OCI-M1 (cell line): ENCODE data around the gene LTB4R2.
A peak's percentile ranks its signal among the peaks of the same experiment; 100 is the strongest.

Experiments
- DNase-seq: peaks from one replicate; lab custom pipeline; 2025; lab: John Stamatoyannopoulos, UW

LTB4R2 gene

DNA sequence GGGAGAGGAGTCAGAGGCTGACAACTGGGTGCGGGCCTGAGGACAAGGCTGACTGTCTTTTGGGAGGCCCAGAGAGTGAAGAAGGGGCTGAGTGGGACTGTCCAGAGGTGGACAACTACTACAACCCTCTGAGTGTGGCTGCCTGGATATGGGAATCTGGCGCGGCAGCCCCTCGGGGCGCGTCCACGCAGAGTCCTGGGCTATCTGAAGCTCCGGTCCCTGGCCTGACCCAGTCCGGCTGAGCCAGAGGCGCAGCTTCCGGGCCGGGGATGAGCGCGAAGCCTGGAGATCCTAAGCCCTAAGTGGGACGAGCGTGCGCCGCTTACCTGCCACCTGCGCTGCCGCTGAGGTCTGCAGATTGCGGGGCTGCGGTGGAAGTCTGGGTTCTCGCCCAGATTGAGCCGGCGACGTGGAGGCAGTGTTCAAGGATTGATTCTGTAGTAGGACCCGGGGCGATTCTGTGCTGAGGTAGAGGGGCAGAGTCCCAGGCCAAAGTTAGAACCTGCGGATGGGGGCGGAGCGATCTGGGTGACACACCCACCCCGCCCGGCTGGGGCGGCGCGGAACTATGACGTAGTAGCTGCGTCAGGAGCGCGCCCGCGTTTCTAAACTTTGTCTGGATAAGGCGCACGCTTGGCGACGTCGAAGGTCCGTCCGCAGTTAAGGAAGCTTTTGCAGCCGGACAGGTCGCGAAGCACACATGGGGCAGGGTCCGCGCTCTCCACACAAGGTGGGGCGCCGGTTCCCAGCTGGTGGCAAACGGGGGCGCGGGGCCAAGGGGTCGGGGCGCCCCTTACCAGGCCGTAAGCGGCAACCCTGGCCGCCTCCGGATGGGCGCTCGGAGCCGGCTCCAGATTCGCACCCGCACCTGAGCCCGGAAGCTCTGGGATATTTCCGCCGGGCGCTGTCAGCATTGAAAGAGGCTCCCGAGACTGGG lies 10.4 kb upstream of the LTB4R2 start, which contains the start of the genes DHRS1 and NOP9:
DHRS1 (minus strand) TSS at position 526 of the 937 bp plus-strand sequence. CDS start 674 bp downstream, outside the sequence.
NOP9 (plus strand) TSS at position 596 of the 937 bp plus-strand sequence; CDS start at position 701, 105 bp downstream.
- peak; percentile 92 for DNase-seq

DNA sequence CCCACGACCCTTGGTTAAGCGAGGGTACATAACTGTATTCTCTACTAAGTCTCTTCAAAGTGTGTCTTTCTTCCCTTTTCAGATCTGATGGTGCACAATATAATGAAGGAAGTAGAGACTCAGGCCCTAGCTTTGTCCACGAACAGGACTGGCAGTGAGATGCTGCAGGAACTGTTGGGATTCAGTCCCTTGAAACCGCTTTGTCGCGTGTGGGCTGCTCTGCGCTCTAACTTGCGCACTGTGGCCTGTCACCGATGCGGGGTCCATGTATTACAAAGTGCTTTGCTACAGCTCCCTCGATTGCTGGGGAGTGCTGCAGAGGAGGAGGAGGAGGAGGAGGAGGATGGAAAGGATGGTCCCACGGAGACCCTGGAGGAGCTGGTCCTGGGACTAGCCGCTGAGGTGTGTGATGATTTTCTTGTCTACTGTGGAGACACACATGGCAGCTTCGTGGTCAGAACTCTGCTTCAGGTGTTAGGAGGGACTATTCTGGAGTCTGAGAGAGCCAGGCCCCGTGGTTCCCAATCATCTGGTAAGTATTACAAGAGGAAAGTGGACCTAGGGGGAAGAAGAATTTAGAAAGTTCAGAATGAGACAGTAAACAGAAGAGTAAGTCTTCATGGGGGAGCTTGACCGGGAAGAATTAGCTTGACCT lies 9.5 kb upstream of the LTB4R2 start:
- DNase-seq = no peak

DNA sequence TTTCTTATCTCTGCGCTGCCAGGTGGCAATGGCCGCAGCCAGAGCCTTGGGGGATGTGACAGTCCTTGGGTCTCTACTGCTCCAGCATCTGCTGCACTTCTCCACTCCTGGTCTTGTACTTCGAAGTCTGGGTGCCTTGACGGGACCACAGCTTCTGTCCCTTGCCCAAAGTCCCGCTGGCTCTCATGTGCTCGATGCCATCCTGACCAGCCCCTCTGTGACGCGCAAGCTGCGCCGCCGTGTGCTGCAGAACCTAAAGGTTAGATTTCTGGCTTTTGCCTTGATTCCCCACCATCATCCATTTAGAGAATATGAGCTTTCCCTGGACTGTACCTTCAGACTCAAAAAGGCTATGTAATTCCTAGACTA lies 5.9 kb upstream of the LTB4R2 start:
- DNase-seq = no peak

DNA sequence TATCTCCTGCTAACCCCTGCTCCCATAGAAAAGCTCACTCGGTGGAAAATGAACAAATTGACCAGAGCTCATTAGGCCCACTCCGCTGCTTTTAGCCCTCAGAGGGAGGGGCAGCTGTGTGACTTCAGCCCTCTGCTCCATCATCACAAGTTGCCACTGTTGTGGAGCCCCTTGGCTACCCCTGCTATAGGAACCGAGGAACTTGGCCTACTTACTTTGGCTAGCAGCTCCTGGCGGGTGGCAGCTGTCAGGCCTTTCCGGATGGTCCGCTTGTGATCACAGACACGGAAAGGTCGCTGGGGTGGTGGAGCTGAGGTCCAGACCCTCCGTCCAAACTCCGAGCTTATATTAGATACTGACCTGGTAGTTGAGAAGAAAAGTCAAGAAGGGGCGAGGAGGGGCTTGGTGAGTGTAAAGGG lies 2.8 kb upstream of the LTB4R2 start:
- no peak for DNase-seq

DNA sequence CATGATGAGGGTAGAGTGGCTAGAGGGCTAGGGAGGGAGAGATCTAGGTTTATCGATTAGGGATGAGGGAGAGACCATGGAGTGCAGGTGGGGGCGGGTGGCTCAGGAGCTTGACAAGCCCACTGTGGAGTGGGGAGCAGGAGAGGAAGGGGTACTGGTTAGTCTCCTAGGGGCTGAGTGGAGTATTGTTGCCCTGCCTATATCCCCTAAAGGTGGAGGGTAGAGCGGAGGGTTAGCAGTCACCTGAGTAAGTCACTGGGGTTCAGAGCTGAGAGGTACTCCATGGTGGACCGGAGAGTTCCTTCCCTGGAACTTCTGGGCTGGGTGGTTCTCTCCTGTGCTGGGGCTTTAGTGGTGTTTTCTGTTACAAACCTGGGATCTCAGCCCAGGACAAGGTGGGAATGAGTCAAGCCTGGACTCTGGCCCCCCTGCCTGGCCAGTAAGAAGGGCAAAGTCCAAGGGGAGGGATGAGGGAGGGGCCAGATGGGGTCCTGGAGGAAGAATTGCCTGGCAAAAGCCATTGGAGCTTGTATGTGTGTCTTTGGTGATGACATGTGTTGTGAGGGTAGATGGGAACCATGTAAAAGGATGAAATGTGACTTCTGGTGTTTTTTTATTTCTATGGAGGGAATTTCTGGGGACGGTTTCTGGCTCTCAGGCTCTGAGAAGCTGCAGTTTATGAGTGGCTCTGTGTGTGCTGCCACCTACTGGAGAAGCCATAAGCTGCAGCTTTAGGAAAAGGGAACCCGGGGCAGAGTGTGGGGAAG lies 2.2 kb upstream of the LTB4R2 start, which contains the start of gene CIDEB:
CIDEB (minus strand) TSS at position 403 of the 767 bp plus-strand sequence; CDS start at position 284, 119 bp downstream.
- peak; percentile 76 for DNase-seq

DNA sequence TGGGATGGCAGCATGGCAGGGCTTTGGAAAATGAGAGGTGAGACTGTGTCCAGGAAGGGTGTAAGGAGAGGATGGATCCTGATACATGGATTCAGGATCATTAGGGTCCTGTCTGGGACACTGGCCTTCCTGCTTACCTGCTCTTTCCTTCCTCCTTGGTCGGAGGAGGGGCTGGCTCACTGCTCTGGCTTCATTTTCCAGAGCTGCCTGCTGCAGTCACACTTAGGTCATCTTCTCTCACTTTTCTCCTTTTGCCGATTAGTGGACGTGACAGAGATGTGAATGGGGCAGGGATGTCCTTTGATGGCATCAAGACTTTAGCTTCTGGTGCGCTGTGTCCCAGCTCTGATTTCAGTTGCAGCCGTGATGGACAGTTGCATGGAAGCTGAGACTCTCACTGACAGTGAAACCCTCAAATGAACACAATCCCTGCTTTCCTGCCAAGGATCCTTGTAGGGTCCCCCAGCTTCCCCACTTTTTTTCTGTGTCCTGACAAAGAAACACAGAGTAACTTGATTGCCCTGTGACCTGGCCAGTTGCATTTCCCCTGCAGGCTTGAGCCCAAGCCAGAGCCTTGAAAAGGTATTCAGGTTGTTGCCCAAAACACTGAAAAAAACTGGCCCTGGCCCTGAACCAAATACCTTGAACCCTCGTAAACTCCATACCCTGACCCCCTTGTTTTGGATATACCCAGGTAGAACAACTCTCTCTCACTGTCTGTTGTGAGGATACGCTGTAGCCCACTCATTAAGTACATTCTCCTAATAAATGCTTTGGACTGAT lies 1.4 kb upstream of the LTB4R2 start:
- no peak for DNase-seq

DNA sequence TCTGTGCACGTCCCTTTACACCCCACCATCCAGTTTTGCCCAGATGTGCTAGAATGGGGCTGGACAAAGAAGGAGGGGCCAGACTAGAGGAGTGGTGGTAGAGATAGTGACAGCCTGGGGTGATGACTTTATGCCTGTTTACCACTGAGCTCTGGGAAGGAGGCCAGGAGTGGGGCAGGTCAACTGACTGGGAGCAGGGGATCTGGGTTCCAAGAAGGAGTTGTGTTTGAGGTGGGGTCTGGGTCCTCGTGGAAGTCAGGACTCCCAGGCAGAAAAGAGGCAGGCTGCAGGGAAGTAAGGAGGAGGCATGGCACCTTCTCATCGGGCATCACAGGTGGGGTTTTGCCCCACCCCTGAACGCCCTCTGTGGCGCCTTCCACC lies 315 bp downstream of the LTB4R2 start:
- no peak for DNase-seq

DNA sequence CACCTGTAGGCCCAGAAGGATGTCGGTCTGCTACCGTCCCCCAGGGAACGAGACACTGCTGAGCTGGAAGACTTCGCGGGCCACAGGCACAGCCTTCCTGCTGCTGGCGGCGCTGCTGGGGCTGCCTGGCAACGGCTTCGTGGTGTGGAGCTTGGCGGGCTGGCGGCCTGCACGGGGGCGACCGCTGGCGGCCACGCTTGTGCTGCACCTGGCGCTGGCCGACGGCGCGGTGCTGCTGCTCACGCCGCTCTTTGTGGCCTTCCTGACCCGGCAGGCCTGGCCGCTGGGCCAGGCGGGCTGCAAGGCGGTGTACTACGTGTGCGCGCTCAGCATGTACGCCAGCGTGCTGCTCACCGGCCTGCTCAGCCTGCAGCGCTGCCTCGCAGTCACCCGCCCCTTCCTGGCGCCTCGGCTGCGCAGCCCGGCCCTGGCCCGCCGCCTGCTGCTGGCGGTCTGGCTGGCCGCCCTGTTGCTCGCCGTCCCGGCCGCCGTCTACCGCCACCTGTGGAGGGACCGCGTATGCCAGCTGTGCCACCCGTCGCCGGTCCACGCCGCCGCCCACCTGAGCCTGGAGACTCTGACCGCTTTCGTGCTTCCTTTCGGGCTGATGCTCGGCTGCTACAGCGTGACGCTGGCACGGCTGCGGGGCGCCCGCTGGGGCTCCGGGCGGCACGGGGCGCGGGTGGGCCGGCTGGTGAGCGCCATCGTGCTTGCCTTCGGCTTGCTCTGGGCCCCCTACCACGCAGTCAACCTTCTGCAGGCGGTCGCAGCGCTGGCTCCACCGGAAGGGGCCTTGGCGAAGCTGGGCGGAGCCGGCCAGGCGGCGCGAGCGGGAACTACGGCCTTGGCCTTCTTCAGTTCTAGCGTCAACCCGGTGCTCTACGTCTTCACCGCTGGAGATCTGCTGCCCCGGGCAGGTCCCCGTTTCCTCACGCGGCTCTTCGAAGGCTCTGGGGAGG lies 985 bp downstream of the LTB4R2 start, which contains the start of gene LTB4R:
LTB4R (plus strand) TSS at position 857 of the 959 bp plus-strand sequence. CDS start 4,150 bp downstream, outside the sequence.
- no peak for DNase-seq

DNA sequence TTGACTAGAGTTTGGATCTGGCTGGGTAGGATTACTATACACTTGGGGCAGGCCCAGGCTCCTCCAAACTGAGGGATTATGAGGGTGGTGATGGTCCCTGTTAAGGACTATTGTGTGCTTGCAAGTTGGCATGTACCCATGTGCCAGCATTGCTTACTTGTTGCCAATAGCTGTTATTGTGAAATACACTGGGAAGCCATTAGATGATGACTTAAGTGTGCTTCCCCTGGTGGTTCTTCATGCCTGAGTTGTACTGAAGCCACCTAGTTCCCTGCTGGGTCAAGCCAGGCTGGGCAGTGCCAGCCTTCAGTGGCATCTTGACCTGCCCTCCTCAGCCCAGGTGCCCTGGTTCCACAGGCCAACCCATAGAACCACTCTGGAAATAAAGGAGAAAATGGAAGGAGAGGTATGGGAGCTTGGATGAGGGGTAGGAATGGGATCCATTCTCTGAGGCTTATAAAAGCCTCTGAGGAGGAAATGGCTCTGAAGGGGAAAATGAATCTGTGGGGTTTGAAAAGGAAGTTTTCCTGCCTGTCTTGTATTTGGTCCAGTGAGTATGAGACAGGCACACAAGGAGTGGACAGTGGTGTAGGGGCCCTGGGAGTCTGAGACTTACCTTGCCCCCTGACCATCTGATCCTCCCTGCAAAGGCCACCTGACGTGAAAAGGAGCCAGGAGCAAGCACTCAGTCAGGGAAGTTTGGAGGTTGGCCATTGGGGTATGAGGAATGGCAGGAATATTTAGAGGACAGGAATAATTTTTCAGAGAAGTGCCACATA lies 2.1 kb downstream of the LTB4R2 start:
- no peak for DNase-seq

DNA sequence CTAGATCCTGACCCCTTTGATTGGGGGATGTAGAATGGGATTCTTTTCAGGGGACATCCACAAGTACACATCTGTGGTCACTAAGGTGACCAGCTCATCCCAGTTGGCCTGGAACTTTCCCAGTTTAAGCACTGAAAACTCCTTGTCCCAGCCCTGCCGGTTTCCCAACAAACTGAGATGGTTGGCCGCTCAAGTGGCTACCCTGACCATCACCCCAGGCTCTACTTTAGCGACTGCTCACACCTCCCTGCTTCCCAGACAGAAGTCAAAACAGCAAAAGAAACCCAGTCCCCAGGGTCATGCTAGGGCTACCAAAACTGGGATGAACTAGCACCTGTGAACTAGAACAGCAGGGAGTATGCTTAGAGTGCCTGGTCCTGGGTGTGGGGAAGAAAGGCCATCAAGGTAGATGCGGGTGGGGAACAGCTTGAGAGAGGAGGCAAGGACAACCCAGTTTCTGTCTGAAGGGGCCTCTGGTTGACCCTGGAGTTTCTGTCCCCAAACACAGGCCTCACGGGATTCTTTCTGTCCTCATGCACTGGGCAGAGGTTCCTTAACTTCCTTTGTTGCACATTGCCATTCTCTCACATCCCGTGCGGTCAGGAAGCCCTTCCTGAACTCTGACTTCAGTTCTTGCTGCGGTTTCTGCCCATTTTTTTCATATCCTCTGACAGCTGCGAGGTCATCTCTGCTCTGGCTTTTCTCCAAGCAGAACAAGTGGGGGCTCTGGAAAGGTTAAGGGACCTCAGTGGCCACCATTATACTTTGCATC lies 3.0 kb downstream of the LTB4R2 start:
- no peak for DNase-seq

DNA sequence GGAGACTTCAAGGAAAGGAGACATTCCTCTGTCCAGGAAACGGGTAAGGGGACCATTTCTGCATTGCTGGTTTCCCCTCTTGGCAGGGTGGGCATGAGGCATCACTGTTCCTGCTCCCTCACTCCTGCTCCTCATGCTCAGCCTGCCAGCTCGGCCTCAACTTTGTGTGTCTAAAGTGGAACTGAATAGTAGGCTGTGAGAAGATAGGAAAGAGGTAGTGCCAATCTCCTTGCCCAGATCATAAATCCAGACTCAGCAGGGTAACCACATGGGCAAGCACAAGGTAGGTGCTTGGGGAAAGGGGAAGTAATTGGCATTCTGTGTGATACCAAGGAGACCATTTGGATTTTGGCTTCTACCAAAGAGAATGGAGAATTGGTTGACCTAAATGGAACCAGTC lies 4.0 kb downstream of the LTB4R2 start:
- no peak for DNase-seq

DNA sequence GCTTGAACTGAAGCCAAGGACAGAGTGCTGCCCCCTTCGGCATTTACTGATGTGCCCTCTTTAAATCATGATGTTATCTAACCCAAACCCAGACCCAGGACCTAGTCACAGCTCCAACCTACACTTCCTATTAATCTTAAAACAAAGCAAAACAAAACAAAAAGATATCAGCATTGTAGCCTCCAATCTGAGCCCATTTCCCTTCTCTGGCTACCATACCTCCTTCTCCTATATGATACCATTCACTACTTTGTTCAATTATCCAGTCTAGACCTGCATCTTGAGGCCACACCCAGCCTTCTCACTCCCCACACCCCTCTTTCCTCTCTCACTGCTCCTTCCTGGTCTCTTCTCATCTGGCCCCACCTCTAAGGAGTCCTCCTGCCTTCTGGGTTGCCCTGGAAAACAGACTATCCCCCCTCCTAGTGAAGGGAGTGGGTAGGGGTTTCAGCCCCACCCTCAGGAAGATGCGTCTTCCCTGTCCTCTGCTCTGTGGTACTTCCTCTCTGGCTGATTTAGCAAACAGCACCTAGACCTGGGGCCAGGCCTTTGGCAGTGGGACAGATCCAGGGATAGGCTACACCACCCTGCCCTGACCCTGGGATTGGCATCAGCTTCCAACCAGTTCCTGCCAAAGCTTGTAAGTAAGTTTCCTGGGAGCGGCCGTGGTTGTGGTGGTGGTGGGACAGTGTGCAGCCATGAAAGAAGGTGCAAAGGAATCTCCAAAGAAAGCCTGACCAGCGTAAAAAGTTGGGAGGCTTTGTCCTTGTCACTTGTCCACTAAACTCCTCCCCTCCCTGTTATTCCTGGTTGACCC lies 4.6 kb downstream of the LTB4R2 start:
- DNase-seq = no peak

DNA sequence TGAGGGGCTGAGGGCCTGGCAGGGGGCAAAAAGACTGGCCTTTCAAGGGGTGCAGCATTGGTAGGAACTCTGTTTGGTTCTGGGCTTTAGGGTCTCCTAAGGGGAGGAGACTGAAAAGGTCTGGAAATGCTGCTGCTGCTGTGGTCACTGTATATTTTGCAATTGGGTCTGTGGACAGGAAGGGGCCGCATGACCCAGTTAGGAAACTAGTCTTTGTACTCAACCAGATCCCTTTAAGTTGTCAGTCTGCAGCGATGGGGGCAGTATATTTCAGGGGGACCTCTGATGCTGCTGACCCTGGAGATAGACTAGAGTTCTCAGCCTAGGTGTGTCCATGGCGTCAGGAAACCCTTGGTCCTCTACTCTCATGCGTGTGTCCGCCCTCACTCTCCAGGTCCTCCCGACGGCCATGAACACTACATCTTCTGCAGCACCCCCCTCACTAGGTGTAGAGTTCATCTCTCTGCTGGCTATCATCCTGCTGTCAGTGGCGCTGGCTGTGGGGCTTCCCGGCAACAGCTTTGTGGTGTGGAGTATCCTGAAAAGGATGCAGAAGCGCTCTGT lies 5.4 kb downstream of the LTB4R2 start:
- DNase-seq = no peak

DNA sequence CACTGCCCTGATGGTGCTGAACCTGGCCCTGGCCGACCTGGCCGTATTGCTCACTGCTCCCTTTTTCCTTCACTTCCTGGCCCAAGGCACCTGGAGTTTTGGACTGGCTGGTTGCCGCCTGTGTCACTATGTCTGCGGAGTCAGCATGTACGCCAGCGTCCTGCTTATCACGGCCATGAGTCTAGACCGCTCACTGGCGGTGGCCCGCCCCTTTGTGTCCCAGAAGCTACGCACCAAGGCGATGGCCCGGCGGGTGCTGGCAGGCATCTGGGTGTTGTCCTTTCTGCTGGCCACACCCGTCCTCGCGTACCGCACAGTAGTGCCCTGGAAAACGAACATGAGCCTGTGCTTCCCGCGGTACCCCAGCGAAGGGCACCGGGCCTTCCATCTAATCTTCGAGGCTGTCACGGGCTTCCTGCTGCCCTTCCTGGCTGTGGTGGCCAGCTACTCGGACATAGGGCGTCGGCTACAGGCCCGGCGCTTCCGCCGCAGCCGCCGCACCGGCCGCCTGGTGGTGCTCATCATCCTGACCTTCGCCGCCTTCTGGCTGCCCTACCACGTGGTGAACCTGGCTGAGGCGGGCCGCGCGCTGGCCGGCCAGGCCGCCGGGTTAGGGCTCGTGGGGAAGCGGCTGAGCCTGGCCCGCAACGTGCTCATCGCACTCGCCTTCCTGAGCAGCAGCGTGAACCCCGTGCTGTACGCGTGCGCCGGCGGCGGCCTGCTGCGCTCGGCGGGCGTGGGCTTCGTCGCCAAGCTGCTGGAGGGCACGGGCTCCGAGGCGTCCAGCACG lies 6.1 kb downstream of the LTB4R2 start:
- DNase-seq = no peak

DNA sequence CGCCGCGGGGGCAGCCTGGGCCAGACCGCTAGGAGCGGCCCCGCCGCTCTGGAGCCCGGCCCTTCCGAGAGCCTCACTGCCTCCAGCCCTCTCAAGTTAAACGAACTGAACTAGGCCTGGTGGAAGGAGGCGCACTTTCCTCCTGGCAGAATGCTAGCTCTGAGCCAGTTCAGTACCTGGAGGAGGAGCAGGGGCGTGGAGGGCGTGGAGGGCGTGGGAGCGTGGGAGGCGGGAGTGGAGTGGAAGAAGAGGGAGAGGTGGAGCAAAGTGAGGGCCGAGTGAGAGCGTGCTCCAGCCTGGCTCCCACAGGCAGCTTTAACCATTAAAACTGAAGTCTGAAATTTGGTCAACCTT lies 6.6 kb downstream of the LTB4R2 start:
- DNase-seq = no peak

DNA sequence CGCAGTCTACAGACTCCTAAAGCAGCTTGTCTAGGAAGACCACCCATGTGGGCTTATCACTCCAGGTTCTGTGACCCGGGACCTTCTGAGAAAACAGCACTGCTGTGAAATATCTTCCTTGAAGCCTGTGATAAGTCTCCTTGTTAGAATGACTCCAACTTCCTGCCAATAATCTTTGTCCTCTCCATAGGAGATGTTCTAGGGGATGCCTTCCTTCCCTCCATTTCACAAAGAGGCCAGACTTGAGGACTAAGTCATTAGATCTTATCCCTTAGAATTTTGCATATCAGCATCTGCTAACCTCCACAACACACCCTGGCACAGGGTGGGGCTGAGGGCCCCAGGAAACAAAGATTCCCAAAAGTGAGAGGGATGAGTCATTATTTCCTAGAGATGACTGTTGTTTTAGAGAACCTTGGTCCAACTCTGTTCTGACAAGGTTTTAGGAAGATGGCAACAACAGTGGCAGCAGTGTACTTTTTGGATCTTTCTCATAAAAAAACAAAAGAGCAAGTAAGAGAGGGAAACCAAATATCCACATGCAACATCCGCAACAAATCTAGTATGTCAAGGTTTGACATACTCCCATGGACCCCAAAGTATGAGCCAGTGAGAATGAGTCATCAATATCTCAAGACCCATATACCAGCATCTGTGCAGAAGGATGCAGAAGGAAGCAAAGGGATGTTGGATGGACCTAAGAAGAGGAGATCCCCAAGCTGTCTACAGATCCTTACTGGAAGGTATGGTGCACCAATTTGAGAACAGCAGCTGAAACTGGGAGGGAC lies 7.4 kb downstream of the LTB4R2 start:
- no peak for DNase-seq
